HCT116 (cell line): ENCODE data around the gene PHB1. TPM values are rescaled to one million over a fixed set of nuclear protein-coding genes. Genes with fewer than 3 reads are reported as not detected.

Source experiments
- ATAC-seq: fragments of 200-7000 bp; cut with Tn5 transposase; 2 replicates; pipeline ENCODE4 v1.9.1; 2020; ENCODE audit warnings: mild to moderate bottlenecking, moderate library complexity
- BruUV-seq: library from RNA; stranded (reverse); fragments of 400-500 nt; replicated peaks from 2 replicates; lab custom pipeline; 2021; lab: Mats Ljungman, UMichigan
- CTCF ChIA-PET: fragments of 300-600 bp; sonication (Branson Sonifier 250); formaldehyde crosslinking; loops from one replicate; lab custom pipeline; 2021; ENCODE audit warnings: antibody characterized with exemption; lab: Charles Lee
- POLR2A ChIA-PET: fragments of 300-600, 350-600 bp; sonication (Branson Sonifier 250); formaldehyde crosslinking; loops from one replicate; lab custom pipeline; 2021; ENCODE audit warnings: antibody characterized with exemption; lab: Charles Lee
- RAD21 ChIA-PET, 2 experiments: fragments of 300-600 bp; sonication (Branson Sonifier 250); formaldehyde crosslinking; loops; one replicate each; lab custom pipeline; 2023; ENCODE audit warnings: low total read pairs in 2 of 2; ENCODE audit not compliant: uncharacterized antibody in 2 of 2, unreplicated experiment in 2 of 2, low non-redundant PET in 1 of 2; lab: Charles Lee
- DNase-seq: peaks from one replicate; pipeline ENCODE4 v3.0.0-alpha.2; 2010; ENCODE audit warnings: low read depth, low spot score
- H2AFZ ChIP-seq: fragments of 200-600 bp; shearing (Covaris generic), sonication (generic); 2 replicates; pipeline ENCODE4 v1.6.1; 2017; ENCODE audit warnings: low read depth, mixed run types, mixed read lengths, antibody characterized with exemption, low read length; ENCODE audit not compliant: poor library complexity, severe bottlenecking
- H3K27ac ChIP-seq: 2 replicates; pipeline ENCODE4 v1.5.1; 2012; ENCODE audit warnings: low read depth, low read length
- H3K27me3 ChIP-seq: fragments of 200-600 bp; sonication (generic); 2 replicates; pipeline ENCODE4 v1.6.1; 2016; ENCODE audit warnings: mixed run types, low read length, mixed read lengths; ENCODE audit not compliant: insufficient read depth
- H3K36me3 ChIP-seq, 2 experiments: fragments of 200-500 bp in 1 of 2; fragments of 200-600 bp in 1 of 2; sonication (Bioruptor generic) in 1 of 2; sonication (generic) in 1 of 2; 2 replicates each; pipeline versions ENCODE4 v1.5.1 to v1.6.1; 2014 to 2016; ENCODE audit warnings: low read length in 2 of 2, inconsistent platforms in 1 of 2, mixed read lengths in 1 of 2, mixed run types in 1 of 2; ENCODE audit not compliant: insufficient read depth in 2 of 2, control insufficient read depth in 1 of 2
- H3K4me1 ChIP-seq, 2 experiments: fragments of 200-600 bp in 1 of 2; sonication (generic) in 1 of 2; 2 replicates each; pipeline versions ENCODE4 v1.5.1 to v1.6.1; 2012 to 2017; ENCODE audit warnings: low read length in 2 of 2, inconsistent platforms in 1 of 2, mild to moderate bottlenecking in 1 of 2, mixed read lengths in 1 of 2, mixed run types in 1 of 2, moderate library complexity in 1 of 2; ENCODE audit not compliant: insufficient read depth in 2 of 2, control insufficient read depth in 1 of 2
- H3K4me2 ChIP-seq: fragments of 200-600 bp; sonication (generic); 2 replicates; pipeline ENCODE4 v1.6.1; 2017; ENCODE audit warnings: mixed run types, low read length, mixed read lengths
- H3K4me3 ChIP-seq, 2 experiments: fragments of 200-600 bp in 1 of 2; sonication (generic) in 1 of 2; replicated peaks in 1 of 2; 2 replicates each; pipeline ENCODE4 v1.5.1; 2011 to 2016; ENCODE audit warnings: low read length in 2 of 2, control low read depth in 1 of 2, low read depth in 1 of 2, mild to moderate bottlenecking in 1 of 2, mixed read lengths in 1 of 2, mixed run types in 1 of 2
- H3K79me2 ChIP-seq: fragments of 200-600 bp; sonication (generic); 2 replicates; pipeline ENCODE4 v1.6.1; 2017; ENCODE audit warnings: mild to moderate bottlenecking, mixed run types, low read length, moderate library complexity, mixed read lengths; ENCODE audit not compliant: insufficient read depth
- H3K9ac ChIP-seq: fragments of 200-600 bp; sonication (generic); 2 replicates; pipeline ENCODE4 v1.6.1; 2016; ENCODE audit warnings: low read length, mixed read lengths
- H3K9me2 ChIP-seq: fragments of 200-600 bp; sonication (generic), shearing (Covaris generic); 2 replicates; pipeline ENCODE4 v1.6.1; 2017; ENCODE audit warnings: mixed run types, mild to moderate bottlenecking, moderate library complexity; ENCODE audit not compliant: insufficient read depth
- H3K9me3 ChIP-seq, 2 experiments: fragments of 200-500 bp in 1 of 2; fragments of 200-600 bp in 1 of 2; sonication (Bioruptor generic) in 1 of 2; sonication (generic) in 1 of 2; 2 replicates each; pipeline ENCODE4 v1.6.1; 2014 to 2017; ENCODE audit warnings: low read length in 2 of 2, mixed read lengths in 2 of 2, inconsistent platforms in 1 of 2, low read depth in 1 of 2, mild to moderate bottlenecking in 1 of 2, mixed run types in 1 of 2, moderate library complexity in 1 of 2; ENCODE audit not compliant: control insufficient read depth in 1 of 2, insufficient read depth in 1 of 2
- H4K20me1 ChIP-seq: fragments of 200-600 bp; sonication (generic), shearing (Covaris generic); 2 replicates; pipeline ENCODE4 v1.6.1; 2017; ENCODE audit warnings: mixed run types, mild to moderate bottlenecking, moderate library complexity; ENCODE audit not compliant: insufficient read depth
- CBX3 ChIP-seq: IDR thresholded peaks from 2 replicates; pipeline ENCODE4 v1.6.1; 2012; ENCODE audit warnings: low read depth
- CEBPB ChIP-seq: IDR thresholded peaks from 2 replicates; pipeline ENCODE4 v1.6.1; 2012; ENCODE audit warnings: low read depth
- EGR1 ChIP-seq: IDR thresholded peaks from 2 replicates; pipeline ENCODE4 v1.6.1; 2012; ENCODE audit warnings: low read depth
- ELF1 ChIP-seq: IDR thresholded peaks from 2 replicates; pipeline ENCODE4 v1.6.1; 2012; ENCODE audit warnings: low read depth, borderline replicate concordance
- EZH2 ChIP-seq: fragments of 200-600 bp; sonication (generic); IDR thresholded peaks from 2 replicates; pipeline ENCODE4 v1.6.1; 2017; ENCODE audit warnings: antibody characterized with exemption, mixed run types
- EZH2phosphoT487 ChIP-seq: fragments of 200-600 bp; IDR thresholded peaks from 2 replicates; pipeline ENCODE4 v1.6.1; 2018; ENCODE audit warnings: antibody characterized with exemption, borderline replicate concordance
- FOSL1 ChIP-seq: IDR thresholded peaks from 2 replicates; pipeline ENCODE4 v1.6.1; 2012; ENCODE audit warnings: low read depth
- JUND ChIP-seq: IDR thresholded peaks from 2 replicates; pipeline ENCODE4 v1.6.1; 2012
- POLR2A ChIP-seq: IDR thresholded peaks from 2 replicates; pipeline ENCODE4 v1.7.0; 2011; ENCODE audit warnings: borderline replicate concordance; ENCODE audit not compliant: insufficient read depth, insufficient read length; ENCODE audit errors: extremely low read depth
- POLR2AphosphoS5 ChIP-seq: IDR thresholded peaks from 2 replicates; pipeline ENCODE4 v1.6.1; 2011; ENCODE audit warnings: mild to moderate bottlenecking, low read depth, low read length, moderate library complexity
- RAD21 ChIP-seq: IDR thresholded peaks from 2 replicates; pipeline ENCODE4 v1.6.1; 2012; ENCODE audit warnings: low read depth, mild to moderate bottlenecking
- SIN3A ChIP-seq: IDR thresholded peaks from 2 replicates; pipeline ENCODE4 v1.6.1; 2012; ENCODE audit warnings: low read depth
- SRF ChIP-seq: IDR thresholded peaks from 2 replicates; pipeline ENCODE4 v1.6.1; 2012; ENCODE audit warnings: low read depth
- TCF7L2 ChIP-seq: IDR thresholded peaks from 2 replicates; pipeline ENCODE4 v1.7.0; 2011; ENCODE audit warnings: borderline replicate concordance, inconsistent platforms; ENCODE audit not compliant: insufficient read depth, insufficient read length; ENCODE audit errors: extremely low read depth
- YY1 ChIP-seq: IDR thresholded peaks from 2 replicates; pipeline ENCODE4 v1.6.1; 2011; ENCODE audit warnings: low read length, low read depth, moderate library complexity, mild to moderate bottlenecking; ENCODE audit not compliant: insufficient replicate concordance; ENCODE audit errors: extremely low read depth
- ZBTB33 ChIP-seq: IDR thresholded peaks from 2 replicates; pipeline ENCODE4 v1.6.1; 2011; ENCODE audit warnings: mild to moderate bottlenecking, low read length, moderate library complexity; ENCODE audit not compliant: insufficient replicate concordance; ENCODE audit errors: extremely low read depth
- ZNF274 ChIP-seq: fragments of 200-500 bp; sonication (Bioruptor generic); IDR thresholded peaks from 2 replicates; pipeline ENCODE4 v1.6.1; 2014; ENCODE audit warnings: mild to moderate bottlenecking, low read depth, low read length, inconsistent platforms
- intact Hi-C: fragments of 100-400 bp; cut with micrococcal nuclease; formaldehyde crosslinking; loops from 2 replicates; pipeline ENCODE4 v1.10.0; 2022
- total RNA-seq: library from RNA; stranded (reverse); gene quantifications from one replicate; pipeline ENCODE4 v1.2.1, GENCODE V29; 2021; ENCODE audit not compliant: unreplicated experiment
- TF ChIP-seq, protein P1 (sequence below), 3 experiments: fragments of 200-600 bp in 1 of 3; sonication (generic) in 1 of 3; IDR thresholded peaks in 2 of 3; conservative IDR thresholded peaks in 1 of 3; 2 replicates each; pipeline ENCODE4 v1.5.1; 2012 to 2017; ENCODE audit warnings: low read depth in 2 of 3, low read length in 2 of 3, antibody characterized with exemption in 1 of 3, borderline replicate concordance in 1 of 3, control low read depth in 1 of 3, mild to moderate bottlenecking in 1 of 3, mixed read lengths in 1 of 3, mixed run types in 1 of 3, moderate library complexity in 1 of 3; ENCODE audit not compliant: insufficient read depth in 1 of 3

Gene PHB1
- total RNA-seq, 1 experiment from 2014 or later = 534 TPM

DNA sequence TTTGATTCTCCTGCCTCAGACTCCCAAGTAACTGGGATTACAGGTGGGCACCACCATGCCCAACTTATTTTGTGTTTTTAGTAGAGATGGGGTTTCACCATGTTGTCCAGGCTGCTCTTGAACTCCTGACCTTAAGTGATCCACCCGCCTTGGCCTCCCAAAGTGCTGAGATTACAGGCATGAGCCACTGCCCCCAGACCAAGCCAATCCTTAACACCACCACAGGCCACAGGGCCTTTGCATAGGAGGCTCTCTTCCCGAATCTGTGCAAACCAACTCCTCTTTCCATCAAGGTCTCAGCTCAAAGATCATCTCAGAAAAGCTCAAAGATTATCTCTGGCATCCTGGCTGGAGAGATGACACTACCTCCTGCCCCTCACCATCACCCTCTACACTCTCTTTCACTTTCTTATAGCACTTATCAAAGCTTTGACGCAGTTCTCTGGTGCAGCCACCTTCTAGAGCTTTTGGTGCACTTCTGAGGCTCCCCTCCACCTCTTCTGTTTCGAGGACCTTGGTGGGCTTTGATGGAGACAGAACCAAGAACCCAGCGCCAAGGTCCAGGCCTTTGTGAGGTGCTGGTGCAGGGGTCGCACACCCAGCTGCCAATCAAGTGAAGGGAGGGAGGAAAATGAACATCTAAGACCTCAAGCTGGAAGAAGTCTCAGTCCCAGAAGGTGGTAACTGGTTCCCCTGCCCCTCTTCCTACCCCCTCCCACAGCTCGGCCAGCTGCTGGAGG, 23.2 kb upstream of the PHB1 start:
- no peak overlapping the region for H3K4me2 ChIP-seq
- H3K36me3 ChIP-seq = no peaks in the 10 kb centered on the region
- RAD21 ChIA-PET = no interaction called here
- H4K20me1 ChIP-seq = no peaks in the 10 kb centered on the region
- H3K4me3 ChIP-seq = no peak overlapping the region
- peaks cover 19% of the 10 kb centered on the region; the same call in 1 of the 2 replicates for H3K27me3 ChIP-seq
- H2AFZ ChIP-seq = no peak overlapping the region
- H3K27ac ChIP-seq = no peak overlapping the region
- H3K9me3 ChIP-seq = no peaks in the 10 kb centered on the region
- POLR2A ChIA-PET = no interaction called here
- H3K4me1 ChIP-seq = no peaks in the 10 kb centered on the region
- CTCF ChIA-PET = interaction anchor here (1.0 to 9.0 kb wide), 2 partner anchors 23 to 119 kb away, joined by 3 to 81 read pairs; partner anchors contain the start of gene PHB1
- intact Hi-C loops = no loop called here
- H3K9me2 ChIP-seq = no peaks in the 10 kb centered on the region
- no peak for DNase-seq
- no peaks in the 10 kb centered on the region for H3K79me2 ChIP-seq
- TF ChIP-seq, protein P1, sequence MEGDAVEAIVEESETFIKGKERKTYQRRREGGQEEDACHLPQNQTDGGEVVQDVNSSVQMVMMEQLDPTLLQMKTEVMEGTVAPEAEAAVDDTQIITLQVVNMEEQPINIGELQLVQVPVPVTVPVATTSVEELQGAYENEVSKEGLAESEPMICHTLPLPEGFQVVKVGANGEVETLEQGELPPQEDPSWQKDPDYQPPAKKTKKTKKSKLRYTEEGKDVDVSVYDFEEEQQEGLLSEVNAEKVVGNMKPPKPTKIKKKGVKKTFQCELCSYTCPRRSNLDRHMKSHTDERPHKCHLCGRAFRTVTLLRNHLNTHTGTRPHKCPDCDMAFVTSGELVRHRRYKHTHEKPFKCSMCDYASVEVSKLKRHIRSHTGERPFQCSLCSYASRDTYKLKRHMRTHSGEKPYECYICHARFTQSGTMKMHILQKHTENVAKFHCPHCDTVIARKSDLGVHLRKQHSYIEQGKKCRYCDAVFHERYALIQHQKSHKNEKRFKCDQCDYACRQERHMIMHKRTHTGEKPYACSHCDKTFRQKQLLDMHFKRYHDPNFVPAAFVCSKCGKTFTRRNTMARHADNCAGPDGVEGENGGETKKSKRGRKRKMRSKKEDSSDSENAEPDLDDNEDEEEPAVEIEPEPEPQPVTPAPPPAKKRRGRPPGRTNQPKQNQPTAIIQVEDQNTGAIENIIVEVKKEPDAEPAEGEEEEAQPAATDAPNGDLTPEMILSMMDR (IDR thresholded peaks at IDR 0.05 in 2 of 3, conservative IDR thresholded peaks at IDR 0.05 in 1 of 3; ENCODE audit: borderline replicate concordance in 1 of 3, insufficient read depth in 1 of 3, low read depth in 2 of 3, low read length in 2 of 3) = no peak
- TF ChIP-seq POLR2AphosphoS5 (no peak), SIN3A (no peak), YY1 (no peak), SRF (no peak)
- BruUV-seq = no TSS peak
- no peak overlapping the region for H3K9ac ChIP-seq
- no peak for ATAC-seq

GRCh38 chr17:49436174-49436573, 21.5 kb upstream of the PHB1 start:
- Histone ChIP-seq H3K36me3 (no peaks in the 10 kb centered on the region), H3K27ac (no peak overlapping the region), H3K9me2 (no peaks in the 10 kb centered on the region), H3K4me2 (no peak overlapping the region), H3K4me1 (no peaks in the 10 kb centered on the region), H3K9ac (no peak overlapping the region), H3K27me3 (peaks cover 14% of the 10 kb centered on the region; the same call in 1 of the 2 replicates), H3K79me2 (no peaks in the 10 kb centered on the region), H3K4me3 (no peak overlapping the region), H3K9me3 (no peaks in the 10 kb centered on the region), H2AFZ (no peak overlapping the region), H4K20me1 (no peaks in the 10 kb centered on the region)
- BruUV-seq = no TSS peak
- ChIA-PET RAD21 (no interaction called here), POLR2A (no interaction called here), CTCF (interaction anchor here (1.1 to 9.0 kb wide), 5 partner anchors 18 to 121 kb away, joined by 3 to 81 read pairs (median 3); partner anchors contain the start of gene PHB1)
- intact Hi-C loops = no loop called here
- ATAC-seq = no peak
- no peak for DNase-seq
- TF ChIP-seq CBX3 = no peak
- no peak for TF ChIP-seq POLR2A
- no peak for TF ChIP-seq ZBTB33
- no peak for TF ChIP-seq SIN3A
- no peak for TF ChIP-seq EZH2phosphoT487
- TF ChIP-seq ZNF274 = no peak
- no peak for TF ChIP-seq EZH2
- TF ChIP-seq FOSL1 = no peak
- TF ChIP-seq EGR1 = no peak
- TF ChIP-seq JUND = no peak
- TF ChIP-seq RAD21 = no peak
- TF ChIP-seq TCF7L2 = no peak
- TF ChIP-seq ELF1 = no peak
- no peak for TF ChIP-seq CEBPB
